ENCODE results near the gene CDK11A.
"Not testable (repeated sequence)": the region's sequence is repeated elsewhere in the genome, so short reads cannot be mapped to it uniquely, and the experiment has no call there.

The CDK11A gene

DNA sequence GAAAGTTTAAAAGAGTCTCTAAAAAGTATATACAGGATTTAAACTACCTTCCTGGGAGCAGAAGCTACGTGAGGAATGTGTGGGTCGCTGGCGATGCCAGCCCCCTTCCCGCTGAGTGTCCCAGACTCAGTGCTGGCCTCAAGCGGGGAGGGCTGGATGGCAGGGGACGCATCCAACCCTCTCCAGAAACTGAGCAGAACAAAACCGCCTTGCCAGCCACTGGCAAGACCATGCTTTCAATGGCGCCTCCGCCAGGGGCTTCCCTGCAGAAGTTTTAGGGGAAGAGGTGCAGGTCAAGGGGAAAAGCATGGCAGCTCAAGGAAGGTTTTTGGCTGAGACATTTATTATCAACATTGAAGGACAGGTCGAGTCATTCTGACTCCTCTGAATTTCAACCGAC, 28.0 kb upstream of the CDK11A start:
- TF ChIP-seq REST (IDR thresholded peaks at IDR 0.05; ENCODE audit: insufficient replicate concordance, low read depth) (no peak), CTCF (IDR thresholded peaks at IDR 0.05; ENCODE audit: insufficient read depth, low read length) (no peak), GABPA (IDR thresholded peaks at IDR 0.05; ENCODE audit: low read depth) (no peak)
- no peak for DNase-seq (ENCODE audit: low read depth in 1 of 2, low spot score in 1 of 2)
- Histone ChIP-seq H3K27ac (replicated peaks) (no peak overlapping the region), H3K27me3 (ENCODE audit: insufficient read depth, poor library complexity, severe bottlenecking) (no peaks in the 10 kb centered on the region), H3K4me3 (replicated peaks; ENCODE audit: insufficient read depth, low read length) (no peak overlapping the region)

DNA sequence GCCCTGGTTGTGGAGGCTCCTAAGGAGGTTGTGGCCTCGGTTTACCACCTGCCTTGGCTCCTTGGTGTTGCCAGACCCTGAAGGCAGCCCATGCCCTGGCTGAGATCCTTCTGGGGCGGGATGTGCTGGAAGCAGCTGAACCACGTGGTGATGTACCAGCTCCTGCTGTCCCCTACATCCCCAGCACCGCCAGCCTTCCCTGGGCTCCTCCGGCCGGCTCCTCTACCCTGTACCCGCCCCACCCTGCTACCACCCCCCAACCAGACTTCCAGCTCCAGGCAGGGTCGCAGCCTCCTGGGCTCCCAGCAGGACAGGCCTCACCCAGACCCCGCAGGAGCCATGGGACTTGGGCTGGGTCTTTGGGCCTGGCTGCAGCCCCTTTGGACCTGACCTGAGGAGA, 25.8 kb upstream of the CDK11A start:
- H3K27me3 ChIP-seq (ENCODE audit: insufficient read depth, poor library complexity, severe bottlenecking); H3K4me3 ChIP-seq (replicated peaks; ENCODE audit: insufficient read depth, low read length); H3K27ac ChIP-seq (replicated peaks); DNase-seq (ENCODE audit: low read depth in 1 of 2, low spot score in 1 of 2): not testable (repeated sequence)

DNA sequence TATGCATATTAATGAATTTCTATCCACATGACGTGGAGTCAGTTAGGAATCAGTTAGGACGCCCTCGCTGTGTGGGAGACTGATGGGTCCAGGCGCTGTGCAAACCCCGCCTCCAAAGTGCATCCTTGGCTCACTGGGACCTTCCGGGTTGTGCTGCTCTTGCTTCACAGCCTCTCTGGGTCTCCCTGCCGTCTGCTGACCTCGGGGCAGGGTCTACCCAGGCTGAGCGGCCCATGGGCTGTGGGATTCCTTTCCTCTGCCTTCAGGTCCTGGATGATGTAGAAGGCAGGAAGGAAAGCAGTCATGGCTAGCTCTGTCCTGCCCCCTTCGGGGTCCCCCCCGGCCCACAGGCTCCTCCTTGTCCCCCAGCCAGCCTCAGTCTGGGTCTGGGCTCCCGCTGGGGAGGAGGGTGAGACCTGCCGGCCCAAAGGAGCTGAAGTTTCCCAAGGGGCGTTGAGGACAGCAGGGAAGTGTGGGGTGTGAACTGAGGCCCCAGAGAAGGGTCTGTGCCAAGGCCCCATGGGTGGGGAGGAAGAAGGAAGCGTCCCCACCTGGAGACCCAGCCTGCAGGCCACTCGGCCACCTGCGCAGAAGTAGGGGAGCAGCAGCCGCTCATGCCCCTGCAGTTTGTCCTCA, 24.6 kb upstream of the CDK11A start:
- Histone ChIP-seq H3K27me3 (ENCODE audit: insufficient read depth, poor library complexity, severe bottlenecking) (no peaks in the 10 kb centered on the region), H3K4me3 (replicated peaks; ENCODE audit: insufficient read depth, low read length) (no peak overlapping the region), H3K27ac (replicated peaks) (no peak overlapping the region)
- no peak for TF ChIP-seq CTCF (IDR thresholded peaks at IDR 0.05; ENCODE audit: insufficient read depth, low read length)
- TF ChIP-seq GABPA (IDR thresholded peaks at IDR 0.05; ENCODE audit: low read depth), result no peak
- no peak for TF ChIP-seq POLR2AphosphoS5 (IDR thresholded peaks at IDR 0.05; ENCODE audit: low read depth)
- TF ChIP-seq SPI1 (IDR thresholded peaks at IDR 0.05; ENCODE audit: borderline replicate concordance, low read depth), result no peak
- no peak for TF ChIP-seq REST (IDR thresholded peaks at IDR 0.05; ENCODE audit: insufficient replicate concordance, low read depth)
- DNase-seq (ENCODE audit: low read depth in 1 of 2, low spot score in 1 of 2), result no peak

DNA sequence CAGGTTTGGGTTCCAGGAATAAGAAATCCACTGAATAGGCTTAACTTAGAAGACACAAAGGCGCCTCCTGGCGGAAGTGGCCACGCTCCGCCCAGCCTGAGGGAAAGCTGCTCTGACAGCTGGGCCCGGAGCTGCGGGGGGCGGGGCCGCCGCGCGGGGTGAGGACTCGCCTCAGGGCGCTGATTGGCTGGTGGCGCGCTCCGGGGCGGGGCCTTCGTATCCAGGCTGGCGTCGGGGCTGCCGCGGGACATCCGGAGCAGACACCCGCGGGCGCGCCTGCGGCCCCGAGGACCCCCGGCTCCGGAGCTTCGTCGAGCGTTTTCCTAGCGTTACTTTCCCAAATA, 22.4 kb upstream of the CDK11A start:
- H3K4me3 ChIP-seq (replicated peaks; ENCODE audit: insufficient read depth, low read length); H3K27me3 ChIP-seq (ENCODE audit: insufficient read depth, poor library complexity, severe bottlenecking); DNase-seq (ENCODE audit: low read depth in 1 of 2, low spot score in 1 of 2): not testable (repeated sequence)
- H3K27ac ChIP-seq (replicated peaks), result peak overlapping the region; percentile 52

GRCh38 chr1:1745651-1746565, 21.8 kb upstream of the CDK11A start:
- peak overlapping the region; percentile 52 for H3K27ac ChIP-seq (replicated peaks)
- DNase-seq (ENCODE audit: low read depth in 1 of 2, low spot score in 1 of 2), result peak in 1 of 2 experiments; percentile 67
- H3K4me3 ChIP-seq (replicated peaks; ENCODE audit: insufficient read depth, low read length); H3K27me3 ChIP-seq (ENCODE audit: insufficient read depth, poor library complexity, severe bottlenecking): not testable (repeated sequence)

DNA sequence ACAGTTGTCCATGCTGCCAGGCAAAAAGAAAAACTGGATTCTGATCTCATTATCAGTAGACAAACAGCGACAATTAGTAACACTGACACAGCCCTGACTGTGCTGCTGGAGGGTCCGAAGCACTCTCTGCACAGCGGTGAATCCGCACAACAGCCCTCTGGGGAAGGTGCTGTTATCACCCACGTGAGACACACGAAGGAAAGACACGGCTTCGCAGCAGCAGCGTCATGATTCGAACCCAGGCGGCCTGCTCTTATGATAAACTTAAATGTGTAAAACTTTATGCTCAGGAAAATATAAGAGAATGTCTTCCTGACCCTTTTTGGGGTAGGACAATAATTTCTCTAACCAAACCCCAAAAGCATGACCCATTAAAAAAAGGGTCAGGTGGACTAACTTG, 18.4 kb upstream of the CDK11A start:
- not testable (repeated sequence) for H3K27me3 ChIP-seq (ENCODE audit: insufficient read depth, poor library complexity, severe bottlenecking); H3K27ac ChIP-seq (replicated peaks); DNase-seq (ENCODE audit: low read depth in 1 of 2, low spot score in 1 of 2); H3K4me3 ChIP-seq (replicated peaks; ENCODE audit: insufficient read depth, low read length)

- not testable (repeated sequence) for H3K27me3 ChIP-seq (ENCODE audit: insufficient read depth, poor library complexity, severe bottlenecking); H3K27ac ChIP-seq (replicated peaks)
Measured at GRCh38 chr1:1741013-1741412, 16.9 kb upstream of the CDK11A start.

DNA sequence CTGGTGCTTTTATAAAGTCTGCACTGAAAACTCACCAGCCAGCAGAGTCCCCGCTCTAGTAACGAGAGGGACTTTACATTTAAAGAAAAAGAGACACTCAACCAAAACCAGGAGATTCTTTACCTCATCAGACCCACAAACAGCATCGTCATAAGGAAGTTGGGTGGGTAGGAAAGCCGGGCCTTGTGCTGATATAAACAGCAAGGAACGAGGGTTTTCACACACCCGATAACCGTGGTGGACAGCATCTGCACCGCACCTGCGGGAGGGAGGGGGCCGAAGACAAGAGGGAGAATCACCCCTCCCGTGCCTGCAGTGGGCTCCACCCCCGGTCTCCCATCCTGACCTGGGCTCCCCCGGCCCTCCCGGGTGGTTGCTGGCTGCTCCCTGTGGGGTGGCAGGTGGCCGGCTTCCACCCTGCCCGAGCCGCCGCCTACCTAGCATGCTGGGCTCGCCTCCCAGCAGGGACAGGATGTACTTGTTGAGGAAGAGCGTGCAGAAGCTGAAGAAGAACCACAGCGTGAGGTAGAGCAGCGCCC, 14.7 kb upstream of the CDK11A start:
- DNase-seq (ENCODE audit: low read depth in 1 of 2, low spot score in 1 of 2); H3K27ac ChIP-seq (replicated peaks); H3K4me3 ChIP-seq (replicated peaks; ENCODE audit: insufficient read depth, low read length); H3K27me3 ChIP-seq (ENCODE audit: insufficient read depth, poor library complexity, severe bottlenecking): not testable (repeated sequence)

More at GRCh38 chr1:1741013-1741412, 16.9 kb upstream of the CDK11A start:
- H3K4me3 ChIP-seq (replicated peaks; ENCODE audit: insufficient read depth, low read length); DNase-seq (ENCODE audit: low read depth in 1 of 2, low spot score in 1 of 2): not testable (repeated sequence)
